Effector memory CD4-positive, alpha-beta T cell (primary cell): Measurements from ENCODE around the gene EML5.

Source experiments
- DNase-seq, 3 donors: peaks; one replicate each; pipeline ENCODE4 v3.0.0-alpha.2; 2020
- H3K27ac ChIP-seq: 2 replicates; pipeline ENCODE4 v1.7.0; 2013; ENCODE audit warnings: mild to moderate bottlenecking, low read length, moderate library complexity; ENCODE audit not compliant: insufficient read depth, poor library complexity, severe bottlenecking
- H3K27me3 ChIP-seq: replicated peaks from 2 replicates; pipeline ENCODE4 v1.7.0; 2013; ENCODE audit warnings: mild to moderate bottlenecking, low read length; ENCODE audit not compliant: insufficient read depth, control insufficient read depth, poor library complexity, severe bottlenecking
- H3K36me3 ChIP-seq: 2 replicates; pipeline ENCODE4 v1.7.0; 2013; ENCODE audit warnings: mild to moderate bottlenecking, low read length, moderate library complexity; ENCODE audit not compliant: control insufficient read depth, insufficient read depth
- H3K4me1 ChIP-seq: 2 replicates; pipeline ENCODE4 v1.7.0; 2013; ENCODE audit warnings: low read length, mild to moderate bottlenecking; ENCODE audit not compliant: control insufficient read depth, insufficient read depth, poor library complexity, severe bottlenecking
- H3K4me3 ChIP-seq: 2 replicates; pipeline ENCODE4 v1.7.0; 2013; ENCODE audit warnings: low read length, low read depth, mild to moderate bottlenecking; ENCODE audit not compliant: insufficient read depth, poor library complexity, severe bottlenecking
- H3K9me3 ChIP-seq: 2 replicates; pipeline ENCODE4 v1.7.0; 2013; ENCODE audit warnings: mild to moderate bottlenecking, low read length, moderate library complexity; ENCODE audit not compliant: control insufficient read depth

Gene EML5

DNA sequence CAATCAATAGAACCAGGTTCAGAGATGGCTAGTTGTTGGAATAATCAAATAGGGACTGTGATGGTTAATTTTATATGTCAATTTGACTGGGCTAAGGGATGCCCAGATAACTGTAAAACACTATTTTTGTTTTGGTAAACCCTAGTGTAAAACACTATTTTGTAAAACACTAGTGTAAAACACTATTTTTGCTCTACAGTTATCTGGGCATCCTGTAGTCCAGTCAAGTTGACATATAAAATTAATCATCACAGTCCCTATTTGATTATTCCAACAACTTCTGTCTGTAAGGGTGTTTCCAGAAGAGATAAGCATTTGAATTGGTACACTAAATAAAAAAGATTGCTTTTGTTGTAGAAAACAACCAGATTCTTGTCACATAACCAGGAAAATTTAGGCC is 15.6 kb upstream of the EML5 start:
- Histone ChIP-seq H3K36me3 (no peaks in the 10 kb centered on the region), H3K27ac (no peak overlapping the region), H3K4me1 (no peaks in the 10 kb centered on the region), H3K27me3 (no peaks in the 10 kb centered on the region), H3K4me3 (no peak overlapping the region), H3K9me3 (no peaks in the 10 kb centered on the region)
- DNase-seq: no peak

- DNase-seq: no peak
- Histone ChIP-seq H3K4me3 (no peak overlapping the region), H3K27ac (no peak overlapping the region), H3K4me1 (no peaks in the 10 kb centered on the region), H3K27me3 (no peaks in the 10 kb centered on the region), H3K36me3 (no peaks in the 10 kb centered on the region), H3K9me3 (no peaks in the 10 kb centered on the region)
Measured at GRCh38 chr14:88804477-88804876, 11.7 kb upstream of the EML5 start.

DNA sequence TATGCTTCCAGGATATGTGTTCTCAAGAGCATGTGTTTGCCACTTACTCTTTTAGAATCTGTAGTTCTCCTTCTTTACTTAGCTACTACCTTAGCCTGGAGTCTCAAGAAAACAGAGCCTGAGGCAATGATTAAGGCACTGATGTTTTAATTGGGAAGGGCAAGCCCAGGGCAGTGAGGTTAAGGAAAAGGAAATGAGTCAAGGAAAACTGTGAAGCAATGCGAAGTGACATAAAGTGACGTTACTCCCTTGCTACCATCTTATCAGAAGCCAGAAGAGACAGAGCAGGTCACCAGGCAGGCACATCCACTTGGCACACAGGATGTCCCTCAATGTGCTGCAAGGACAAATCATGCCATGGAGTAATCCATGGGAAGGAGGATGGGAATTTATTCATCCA is 11.3 kb upstream of the EML5 start:
- no peak for DNase-seq
- Histone ChIP-seq H3K27ac (no peak overlapping the region), H3K27me3 (no peaks in the 10 kb centered on the region), H3K9me3 (no peaks in the 10 kb centered on the region), H3K4me3 (no peak overlapping the region), H3K4me1 (no peaks in the 10 kb centered on the region), H3K36me3 (no peaks in the 10 kb centered on the region)

- Histone ChIP-seq H3K27ac (no peak overlapping the region), H3K27me3 (no peaks in the 10 kb centered on the region), H3K36me3 (no peaks in the 10 kb centered on the region), H3K4me1 (no peaks in the 10 kb centered on the region), H3K9me3 (no peaks in the 10 kb centered on the region), H3K4me3 (no peak overlapping the region)
- DNase-seq: no peak
Measured at GRCh38 chr14:88802596-88802995, 9.8 kb upstream of the EML5 start.

- no peak for DNase-seq
- Histone ChIP-seq H3K27me3 (no peaks in the 10 kb centered on the region), H3K27ac (no peak overlapping the region), H3K4me3 (no peak overlapping the region), H3K9me3 (no peaks in the 10 kb centered on the region), H3K36me3 (no peaks in the 10 kb centered on the region), H3K4me1 (no peaks in the 10 kb centered on the region)
Measured at GRCh38 chr14:88799522-88799921, 6.8 kb upstream of the EML5 start.

DNA sequence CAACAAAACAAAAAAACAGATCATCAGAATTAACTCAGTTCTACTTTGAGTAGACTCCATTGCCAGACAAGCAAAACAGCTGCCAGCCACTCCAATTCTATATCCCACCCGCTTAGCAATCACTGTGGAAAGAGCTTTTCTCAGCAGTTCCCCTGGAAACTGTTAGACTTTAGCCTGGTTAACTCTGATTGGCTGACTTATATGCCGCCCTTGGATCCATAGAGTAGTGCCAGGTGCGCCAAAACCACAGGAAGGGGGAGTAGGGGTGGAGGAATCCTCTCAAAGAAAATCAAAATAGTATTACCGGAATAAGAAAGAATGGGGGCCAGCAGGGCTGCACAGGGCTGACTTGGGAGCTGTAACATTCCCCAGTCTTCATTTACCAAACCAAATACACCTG is 5.4 kb upstream of the EML5 start:
- no peak overlapping the region for H3K27ac ChIP-seq
- H3K4me1 ChIP-seq: no peaks in the 10 kb centered on the region
- no peak for DNase-seq
- H3K36me3 ChIP-seq: no peaks in the 10 kb centered on the region
- H3K4me3 ChIP-seq: no peak overlapping the region
- H3K9me3 ChIP-seq: no peaks in the 10 kb centered on the region
- H3K27me3 ChIP-seq: no peaks in the 10 kb centered on the region

GRCh38 chr14:88793259-88793625 is 489 bp upstream of the EML5 start:
- H3K27me3 ChIP-seq: no peaks in the 10 kb centered on the region
- peak overlapping the region; percentile 68 for H3K27ac ChIP-seq
- H3K36me3 ChIP-seq: no peaks in the 10 kb centered on the region
- H3K9me3 ChIP-seq: no peaks in the 10 kb centered on the region
- H3K4me1 ChIP-seq: peaks cover 7% of the 10 kb centered on the region
- H3K4me3 ChIP-seq: peak overlapping the region; percentile 65
- DNase-seq: no peak

DNA sequence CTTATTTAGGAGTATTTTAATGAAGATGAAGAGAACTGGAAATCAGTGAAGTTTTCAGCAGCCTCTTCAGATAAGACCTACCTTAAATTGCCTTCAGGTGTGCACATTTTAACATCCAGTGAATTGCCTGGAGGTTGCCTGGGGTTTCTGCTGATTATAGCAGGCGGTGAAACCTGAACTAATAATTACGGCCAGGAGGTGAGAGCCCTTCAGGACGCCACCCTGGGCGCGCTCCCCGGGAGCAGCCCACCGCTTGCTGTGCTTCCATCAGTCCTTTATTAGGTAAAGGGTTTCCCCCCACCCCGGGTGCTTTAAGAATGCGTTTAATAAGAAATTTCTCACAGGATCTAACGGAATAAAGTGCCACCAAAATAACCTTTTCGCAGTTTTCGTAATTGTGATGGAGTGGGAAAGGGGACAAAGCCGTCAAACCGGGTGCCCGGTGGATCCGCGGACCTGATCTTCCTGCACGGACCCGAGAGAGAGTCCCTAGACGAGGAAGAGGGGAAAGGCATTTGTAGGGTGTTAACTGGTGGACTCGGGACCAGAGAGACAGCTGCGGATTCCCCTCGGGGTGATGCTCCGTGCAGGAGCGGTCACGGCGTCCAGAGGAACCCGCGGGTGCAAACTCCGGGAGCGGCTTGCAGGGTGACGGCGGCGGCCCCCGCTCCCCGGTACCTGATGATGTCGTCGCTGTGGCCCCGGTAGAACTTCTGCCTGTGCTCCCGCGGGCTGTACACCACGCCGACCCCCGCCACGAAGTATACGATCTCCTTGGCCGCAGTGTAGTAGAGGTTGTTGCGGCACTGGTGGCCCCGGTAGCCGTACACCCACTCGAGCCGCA is 902 bp downstream of the EML5 start:
- H3K36me3 ChIP-seq: no peaks in the 10 kb centered on the region
- no peaks in the 10 kb centered on the region for H3K27me3 ChIP-seq
- peaks cover 7% of the 10 kb centered on the region for H3K4me1 ChIP-seq
- no peaks in the 10 kb centered on the region for H3K9me3 ChIP-seq
- no peak for DNase-seq
- H3K27ac ChIP-seq: peak overlapping the region; percentile 68
- H3K4me3 ChIP-seq: peak overlapping the region; percentile 65

DNA sequence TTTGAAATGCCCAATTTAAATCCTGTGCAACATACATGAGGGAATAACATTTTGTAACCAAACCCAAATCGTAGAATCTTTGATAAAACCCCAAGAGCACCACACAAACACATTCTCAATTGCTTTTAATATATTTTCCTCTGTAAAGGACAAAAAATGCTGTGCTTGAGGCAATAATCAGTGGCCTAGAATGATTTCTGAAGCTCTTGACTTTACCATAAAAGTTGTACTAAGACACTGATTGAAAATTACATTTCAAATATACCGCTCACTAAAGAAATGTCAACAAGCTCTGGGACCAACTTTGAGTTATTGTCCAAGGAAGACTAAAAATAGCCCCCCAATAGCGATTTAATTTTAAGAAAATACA is 1.5 kb downstream of the EML5 start:
- H3K9me3 ChIP-seq: no peaks in the 10 kb centered on the region
- peaks cover 7% of the 10 kb centered on the region for H3K4me1 ChIP-seq
- no peaks in the 10 kb centered on the region for H3K27me3 ChIP-seq
- H3K27ac ChIP-seq: no peak overlapping the region
- no peaks in the 10 kb centered on the region for H3K36me3 ChIP-seq
- no peak overlapping the region for H3K4me3 ChIP-seq
- no peak for DNase-seq

DNA sequence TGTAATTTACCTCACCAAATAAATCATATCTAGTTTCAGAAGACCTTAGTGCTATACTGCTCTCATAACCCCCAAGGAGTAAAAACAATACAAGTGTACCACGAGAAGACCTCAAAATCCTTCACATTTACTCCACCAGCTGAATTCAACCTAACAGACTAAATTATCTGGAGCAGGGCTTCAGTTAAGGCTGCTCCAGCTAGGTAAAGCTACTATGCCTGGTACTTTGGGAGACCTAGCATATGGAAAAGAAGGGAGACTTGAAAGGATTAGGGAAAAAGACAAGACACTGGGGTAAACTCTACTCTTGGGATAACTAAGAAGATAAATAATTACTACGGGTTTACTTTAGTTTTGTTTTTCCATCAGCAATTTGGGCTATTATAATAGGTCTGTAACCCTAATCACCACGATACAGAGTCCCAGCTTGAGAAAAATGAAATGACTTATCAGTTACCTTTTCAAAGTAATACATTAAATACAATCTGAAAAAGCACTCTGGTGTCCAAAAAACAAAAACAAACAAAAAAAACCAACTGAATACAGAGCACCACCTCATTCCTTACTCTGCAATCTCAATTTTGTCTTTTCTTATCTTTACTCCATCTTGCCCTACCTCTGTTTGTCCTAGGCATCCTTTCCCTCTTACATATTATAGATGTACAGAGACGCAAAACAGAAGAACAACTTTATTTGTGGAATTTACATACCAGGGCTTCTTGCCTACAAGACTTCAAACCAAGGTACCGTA is 2.1 kb downstream of the EML5 start:
- Histone ChIP-seq H3K27ac (no peak overlapping the region), H3K4me3 (no peak overlapping the region), H3K27me3 (no peaks in the 10 kb centered on the region), H3K9me3 (no peaks in the 10 kb centered on the region), H3K36me3 (no peaks in the 10 kb centered on the region), H3K4me1 (peaks cover 7% of the 10 kb centered on the region)
- DNase-seq: no peak
